HepG2 (cell line): ENCODE results near the gene GCLM. TPM values are rescaled to one million over a fixed set of nuclear protein-coding genes. Genes with fewer than 3 reads are reported as not detected.

Experiments used
- ASH2L ChIP-seq: fragments of 300-600, 200-600 bp; sonication (generic); IDR thresholded peaks from 2 replicates; pipeline ENCODE4 v1.7.0; 2017; ENCODE audit warnings: low read depth, mild to moderate bottlenecking, moderate library complexity, mixed read lengths, low read length; ENCODE audit not compliant: insufficient read length
- CBX2 ChIP-seq, 2 experiments: fragments of 200-600 bp in 1 of 2; sonication (generic); formaldehyde crosslinking in 1 of 2; IDR thresholded peaks; 2 replicates each; pipeline versions ENCODE4 v1.7.0 to v1.8.1; 2018 to 2022; ENCODE audit warnings: low read depth in 2 of 2, low read length in 1 of 2, mild to moderate bottlenecking in 1 of 2, missing genetic modification reagents in 1 of 2
- EHMT2 ChIP-seq: fragments of 200-600 bp; sonication (generic); IDR thresholded peaks from 2 replicates; pipeline ENCODE4 v1.7.0; 2017; ENCODE audit warnings: antibody characterized with exemption, low read depth, low read length, borderline replicate concordance
- IKZF1 ChIP-seq: fragments of 450-650 bp; IDR thresholded peaks from 2 replicates; pipeline ENCODE4 v1.7.1; 2016
- ISX ChIP-seq: sonication (generic); formaldehyde crosslinking; conservative IDR thresholded peaks from 2 replicates; pipeline ENCODE4 v1.5.0; 2020; ENCODE audit warnings: missing genetic modification reagents
- PHF5A ChIP-seq: IDR thresholded peaks from one replicate; pipeline ENCODE4 v1.6.1; 2018; ENCODE audit warnings: low read depth, missing genetic modification reagents; ENCODE audit not compliant: unreplicated experiment
- RAD21 ChIP-seq: fragments of 450-650 bp; formaldehyde crosslinking; IDR thresholded peaks from 2 replicates; pipeline ENCODE4 v1.5.0; 2020; ENCODE audit warnings: mild to moderate bottlenecking
- RNF2 ChIP-seq: fragments of 450-650 bp; conservative IDR thresholded peaks from 2 replicates; pipeline ENCODE4 v1.6.1; 2016; ENCODE audit warnings: low read depth
- SIN3A ChIP-seq: IDR thresholded peaks from 2 replicates; pipeline ENCODE4 v1.6.1; 2011; ENCODE audit warnings: low read depth, mild to moderate bottlenecking, control low read depth, low read length, borderline replicate concordance
- TARDBP ChIP-seq: sonication (generic); formaldehyde crosslinking; IDR thresholded peaks from 2 replicates; pipeline ENCODE4 v1.8.0; 2022; ENCODE audit warnings: mild to moderate bottlenecking, missing genetic modification reagents
- ZNF232 ChIP-seq: sonication (generic); formaldehyde crosslinking; IDR thresholded peaks from 2 replicates; pipeline ENCODE4 v1.4.0; 2020; ENCODE audit warnings: missing genetic modification reagents, borderline replicate concordance
- ZNF235 ChIP-seq: sonication (generic); formaldehyde crosslinking; IDR thresholded peaks from 2 replicates; pipeline ENCODE4 v1.8.1; 2023; ENCODE audit warnings: mild to moderate bottlenecking, missing genetic modification reagents, borderline replicate concordance
- ZNF264 ChIP-seq: sonication (generic); formaldehyde crosslinking; IDR thresholded peaks from 2 replicates; pipeline ENCODE4 v1.4.0; 2020; ENCODE audit warnings: missing genetic modification reagents
- ZNF282 ChIP-seq: fragments of 450-650 bp; IDR thresholded peaks from 2 replicates; pipeline ENCODE4 v1.6.1; 2018; ENCODE audit not compliant: partially characterized antibody
- ZNF510 ChIP-seq: sonication (generic); formaldehyde crosslinking; IDR thresholded peaks from 2 replicates; pipeline ENCODE4 v1.4.0; 2020; ENCODE audit warnings: low read depth, mild to moderate bottlenecking, missing genetic modification reagents
- ZNF569 ChIP-seq: sonication (generic); formaldehyde crosslinking; IDR thresholded peaks from 2 replicates; pipeline ENCODE4 v1.5.0; 2020; ENCODE audit warnings: mild to moderate bottlenecking, missing genetic modification reagents, moderate library complexity, borderline replicate concordance
- ZNF709 ChIP-seq: sonication (generic); formaldehyde crosslinking; IDR thresholded peaks from 2 replicates; pipeline ENCODE4 v1.5.0; 2020; ENCODE audit warnings: mild to moderate bottlenecking, missing genetic modification reagents
- ZNF780A ChIP-seq: sonication (generic); formaldehyde crosslinking; IDR thresholded peaks from 2 replicates; pipeline ENCODE4 v1.8.0; 2022; ENCODE audit warnings: mild to moderate bottlenecking, missing genetic modification reagents, moderate library complexity
- polyA plus RNA-seq, 8 experiments: library from polyadenylated mRNA; depleted of rRNA in 3 of 8; stranded (reverse) in 7 of 8; unstranded in 1 of 8; fragments of >200 nt; fragmentation: Illumina TruSeq in 4 of 8; extraction: Trizol in 4 of 8; gene quantifications; 2 replicates each; pipeline versions ENCODE4 v1.2.1 to v1.2.3, GENCODE V29; 2011 to 2016; ENCODE audit warnings: low read depth in 4 of 8, missing spikeins in 1 of 8, mixed read lengths in 1 of 8; ENCODE audit not compliant: insufficient read depth in 1 of 8
- total RNA-seq, 5 experiments: library from RNA; depleted of rRNA; stranded (reverse); fragments of >200 nt; fragmentation: Illumina TruSeq; extraction: Trizol; gene quantifications; 2 replicates each; pipeline ENCODE4 v1.2.3, GENCODE V29; 2016; ENCODE audit warnings: low read depth in 1 of 5
- TF ChIP-seq, protein P1 (sequence below): sonication (generic); formaldehyde crosslinking; IDR thresholded peaks from 2 replicates; pipeline ENCODE4 v1.5.0; 2020; ENCODE audit warnings: mild to moderate bottlenecking, missing genetic modification reagents
- TF ChIP-seq, protein P2 (sequence below): sonication (generic); formaldehyde crosslinking; IDR thresholded peaks from 2 replicates; pipeline ENCODE4 v1.4.0; 2020; ENCODE audit warnings: missing genetic modification reagents
- TF ChIP-seq, protein P3 (sequence below): sonication (generic); formaldehyde crosslinking; IDR thresholded peaks from 2 replicates; pipeline ENCODE4 v1.8.0; 2022; ENCODE audit warnings: mild to moderate bottlenecking, missing genetic modification reagents, moderate library complexity
- TF ChIP-seq, protein P4 (sequence below): sonication (generic); formaldehyde crosslinking; IDR thresholded peaks from 2 replicates; pipeline ENCODE4 v1.4.0; 2020; ENCODE audit warnings: missing genetic modification reagents, mild to moderate bottlenecking, borderline replicate concordance

The GCLM gene
- total and polyA plus RNA-seq, 2 of the 13 experiments (the other 11 are each of a cell fraction or from before 2014, with no cell fraction given), result 8.7 to 29.9 TPM

DNA sequence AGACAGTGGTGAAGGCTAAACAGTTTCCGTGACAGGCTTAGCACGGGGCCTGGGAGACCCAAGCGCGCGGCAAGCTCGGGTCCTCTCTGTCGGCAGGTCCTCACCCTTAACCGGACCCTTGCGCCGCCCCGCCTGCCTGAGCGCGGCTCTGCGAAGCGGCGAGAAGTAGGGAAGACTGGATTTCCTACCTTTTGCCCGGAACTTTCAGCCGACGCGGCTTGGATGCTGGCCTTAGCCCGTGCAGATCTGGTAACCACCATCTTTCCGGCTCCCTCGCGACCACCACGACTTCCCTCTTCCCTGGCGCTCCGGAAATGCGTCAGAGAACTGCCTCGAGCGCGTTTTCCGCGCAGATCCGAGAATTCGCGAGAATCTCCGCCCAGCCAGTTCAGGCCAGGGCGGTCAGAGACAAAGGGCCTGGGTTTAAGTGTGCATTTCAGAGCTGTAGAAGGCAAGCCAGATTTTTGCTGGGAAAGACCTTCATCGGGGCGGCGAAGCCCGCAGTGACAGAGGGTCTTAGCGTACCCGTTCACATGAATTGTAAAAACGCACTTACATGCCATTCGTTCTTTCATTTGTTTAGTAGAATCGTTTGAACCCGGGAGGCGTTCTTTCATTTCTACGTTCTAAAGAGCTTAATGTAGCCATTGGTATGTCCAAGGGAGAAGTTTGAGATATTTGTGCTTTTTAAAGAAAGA, 30.2 kb downstream of the GCLM start, which contains the start of gene DNTTIP2 (continued):
- TF ChIP-seq ASH2L (peak; percentile 84), ZNF510 (CRISPR knock-in tag) (peak; percentile 91; the same call in 1 of the 2 replicates), ZNF235 (0 out of 2 replicates have a peak, but pooled peaks have one; percentile 28), ZNF709 (CRISPR knock-in tag) (peak; percentile 90), ZNF232 (CRISPR knock-in tag) (peak; percentile 69; the same call in 1 of the 2 replicates), PHF5A (CRISPR knock-in tag) (peak; percentile 62), IKZF1 (no peak), ZNF264 (CRISPR knock-in tag) (peak; percentile 59; the same call in 1 of the 2 replicates), SIN3A (peak; percentile 87), TARDBP (CRISPR knock-in tag) (peak; percentile 95), ZNF569 (CRISPR knock-in tag) (no peak; the same call in 1 of the 2 replicates), RAD21 (no peak; the same call in 1 of the 2 replicates), ZNF282 (no peak), ISX (CRISPR knock-in tag) (no peak), EHMT2 (no peak), RNF2 (no peak), ZNF780A (no peak), CBX2 (IDR thresholded peaks at IDR 0.05; ENCODE audit: low read depth, low read length) (no peak), CBX2 (CRISPR knock-in tag; IDR thresholded peaks at IDR 0.05; ENCODE audit: low read depth) (0 out of 2 replicates have a peak, but pooled peaks have one; percentile 42)
- TF ChIP-seq, protein P1, sequence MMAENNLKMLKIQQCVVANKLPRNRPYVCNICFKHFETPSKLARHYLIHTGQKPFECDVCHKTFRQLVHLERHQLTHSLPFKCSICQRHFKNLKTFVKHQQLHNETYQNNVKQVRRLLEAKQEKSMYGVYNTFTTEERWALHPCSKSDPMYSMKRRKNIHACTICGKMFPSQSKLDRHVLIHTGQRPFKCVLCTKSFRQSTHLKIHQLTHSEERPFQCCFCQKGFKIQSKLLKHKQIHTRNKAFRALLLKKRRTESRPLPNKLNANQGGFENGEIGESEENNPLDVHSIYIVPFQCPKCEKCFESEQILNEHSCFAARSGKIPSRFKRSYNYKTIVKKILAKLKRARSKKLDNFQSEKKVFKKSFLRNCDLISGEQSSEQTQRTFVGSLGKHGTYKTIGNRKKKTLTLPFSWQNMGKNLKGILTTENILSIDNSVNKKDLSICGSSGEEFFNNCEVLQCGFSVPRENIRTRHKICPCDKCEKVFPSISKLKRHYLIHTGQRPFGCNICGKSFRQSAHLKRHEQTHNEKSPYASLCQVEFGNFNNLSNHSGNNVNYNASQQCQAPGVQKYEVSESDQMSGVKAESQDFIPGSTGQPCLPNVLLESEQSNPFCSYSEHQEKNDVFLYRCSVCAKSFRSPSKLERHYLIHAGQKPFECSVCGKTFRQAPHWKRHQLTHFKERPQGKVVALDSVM (CRISPR knock-in tag), result 0 out of 2 replicates have a peak, but pooled peaks have one; percentile 14
- TF ChIP-seq, protein P2, sequence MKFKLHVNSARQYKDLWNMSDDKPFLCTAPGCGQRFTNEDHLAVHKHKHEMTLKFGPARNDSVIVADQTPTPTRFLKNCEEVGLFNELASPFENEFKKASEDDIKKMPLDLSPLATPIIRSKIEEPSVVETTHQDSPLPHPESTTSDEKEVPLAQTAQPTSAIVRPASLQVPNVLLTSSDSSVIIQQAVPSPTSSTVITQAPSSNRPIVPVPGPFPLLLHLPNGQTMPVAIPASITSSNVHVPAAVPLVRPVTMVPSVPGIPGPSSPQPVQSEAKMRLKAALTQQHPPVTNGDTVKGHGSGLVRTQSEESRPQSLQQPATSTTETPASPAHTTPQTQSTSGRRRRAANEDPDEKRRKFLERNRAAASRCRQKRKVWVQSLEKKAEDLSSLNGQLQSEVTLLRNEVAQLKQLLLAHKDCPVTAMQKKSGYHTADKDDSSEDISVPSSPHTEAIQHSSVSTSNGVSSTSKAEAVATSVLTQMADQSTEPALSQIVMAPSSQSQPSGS (CRISPR knock-in tag), result peak; percentile 73; the same call in 1 of the 2 replicates
- TF ChIP-seq, protein P3, sequence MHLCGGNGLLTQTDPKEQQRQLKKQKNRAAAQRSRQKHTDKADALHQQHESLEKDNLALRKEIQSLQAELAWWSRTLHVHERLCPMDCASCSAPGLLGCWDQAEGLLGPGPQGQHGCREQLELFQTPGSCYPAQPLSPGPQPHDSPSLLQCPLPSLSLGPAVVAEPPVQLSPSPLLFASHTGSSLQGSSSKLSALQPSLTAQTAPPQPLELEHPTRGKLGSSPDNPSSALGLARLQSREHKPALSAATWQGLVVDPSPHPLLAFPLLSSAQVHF (CRISPR knock-in tag), result no peak
- TF ChIP-seq, protein P4, sequence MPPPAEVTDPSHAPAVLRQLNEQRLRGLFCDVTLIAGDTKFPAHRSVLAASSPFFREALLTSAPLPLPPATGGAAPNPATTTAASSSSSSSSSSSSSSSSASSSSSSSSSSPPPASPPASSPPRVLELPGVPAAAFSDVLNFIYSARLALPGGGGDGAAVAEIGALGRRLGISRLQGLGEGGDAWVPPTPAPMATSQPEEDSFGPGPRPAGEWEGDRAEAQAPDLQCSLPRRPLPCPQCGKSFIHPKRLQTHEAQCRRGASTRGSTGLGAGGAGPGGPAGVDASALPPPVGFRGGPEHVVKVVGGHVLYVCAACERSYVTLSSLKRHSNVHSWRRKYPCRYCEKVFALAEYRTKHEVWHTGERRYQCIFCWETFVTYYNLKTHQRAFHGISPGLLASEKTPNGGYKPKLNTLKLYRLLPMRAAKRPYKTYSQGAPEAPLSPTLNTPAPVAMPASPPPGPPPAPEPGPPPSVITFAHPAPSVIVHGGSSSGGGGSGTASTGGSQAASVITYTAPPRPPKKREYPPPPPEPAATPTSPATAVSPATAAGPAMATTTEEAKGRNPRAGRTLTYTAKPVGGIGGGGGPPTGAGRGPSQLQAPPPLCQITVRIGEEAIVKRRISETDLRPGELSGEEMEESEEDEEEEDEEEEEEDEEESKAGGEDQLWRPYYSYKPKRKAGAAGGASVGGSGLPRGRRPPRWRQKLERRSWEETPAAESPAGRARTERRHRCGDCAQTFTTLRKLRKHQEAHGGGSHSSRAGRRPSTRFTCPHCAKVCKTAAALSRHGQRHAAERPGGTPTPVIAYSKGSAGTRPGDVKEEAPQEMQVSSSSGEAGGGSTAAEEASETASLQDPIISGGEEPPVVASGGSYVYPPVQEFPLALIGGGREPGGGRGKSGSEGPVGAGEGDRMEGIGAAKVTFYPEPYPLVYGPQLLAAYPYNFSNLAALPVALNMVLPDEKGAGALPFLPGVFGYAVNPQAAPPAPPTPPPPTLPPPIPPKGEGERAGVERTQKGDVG (CRISPR knock-in tag), result no peak
